Mucosa of rectum (tissue), 2 donors: ENCODE measurements around the gene EPB41L4A.

ENCODE experiments used
- H3K27ac ChIP-seq, 2 donors: one replicate each; pipeline ENCODE4 v1.7.0; 2013; ENCODE audit warnings: inconsistent platforms in 2 of 2, low read depth in 2 of 2, low read length in 2 of 2
- H3K27me3 ChIP-seq, 2 donors: one replicate each; pipeline ENCODE4 v1.7.0; 2013; ENCODE audit warnings: low read length in 2 of 2; ENCODE audit not compliant: control insufficient read depth in 2 of 2, insufficient read depth in 2 of 2
- H3K36me3 ChIP-seq, 2 donors: one replicate each; pipeline ENCODE4 v1.7.0; 2013; ENCODE audit warnings: low read length in 2 of 2; ENCODE audit not compliant: control insufficient read depth in 2 of 2, insufficient read depth in 2 of 2
- H3K4me1 ChIP-seq, 2 donors: one replicate each; pipeline ENCODE4 v1.7.0; 2013; ENCODE audit warnings: low read length in 2 of 2, mild to moderate bottlenecking in 1 of 2; ENCODE audit not compliant: control insufficient read depth in 2 of 2, insufficient read depth in 2 of 2
- H3K4me3 ChIP-seq, 2 donors: one replicate each; pipeline ENCODE4 v1.7.0; 2013; ENCODE audit warnings: low read length in 2 of 2
- H3K9ac ChIP-seq, 2 donors: one replicate each; pipeline ENCODE4 v1.7.0; 2013; ENCODE audit warnings: low read length in 2 of 2, low read depth in 1 of 2, mild to moderate bottlenecking in 1 of 2
- H3K9me3 ChIP-seq, 2 donors: one replicate each; pipeline ENCODE4 v1.7.0; 2013; ENCODE audit warnings: low read length in 2 of 2; ENCODE audit not compliant: control insufficient read depth in 2 of 2
- donor health status: healthy.
- donor health status: Normal muscosa, but diverticular disease.

EPB41L4A gene

DNA sequence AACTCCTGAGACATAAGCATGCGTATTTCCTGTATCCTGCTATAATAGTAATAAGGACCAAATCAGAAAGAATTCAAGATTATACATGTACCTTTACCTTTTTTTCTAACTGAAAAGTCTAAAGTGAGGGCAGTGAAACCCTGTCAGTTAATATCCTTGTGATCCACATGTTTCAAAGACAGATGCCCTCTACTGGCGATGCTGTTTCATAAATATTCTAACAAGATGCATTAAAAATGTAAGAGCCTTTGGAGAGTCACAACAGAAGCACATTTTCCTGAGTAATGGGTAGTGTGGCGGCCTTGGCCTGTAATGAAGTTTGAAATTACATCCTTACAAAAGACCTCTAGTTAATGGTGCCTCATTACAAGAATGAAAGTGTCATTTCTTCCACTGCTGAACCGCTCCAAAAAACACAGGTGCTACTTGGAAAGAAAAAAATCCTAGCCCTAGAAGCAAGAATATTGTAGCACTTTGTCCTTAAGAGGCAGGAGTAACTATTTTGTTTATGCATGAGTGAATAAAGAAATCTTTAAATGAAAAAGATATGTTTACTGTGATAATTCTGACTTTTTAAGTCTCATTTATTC lies 232.6 kb downstream of the EPB41L4A start:
- H3K9me3 ChIP-seq: no peaks in the 10 kb centered on the region

DNA sequence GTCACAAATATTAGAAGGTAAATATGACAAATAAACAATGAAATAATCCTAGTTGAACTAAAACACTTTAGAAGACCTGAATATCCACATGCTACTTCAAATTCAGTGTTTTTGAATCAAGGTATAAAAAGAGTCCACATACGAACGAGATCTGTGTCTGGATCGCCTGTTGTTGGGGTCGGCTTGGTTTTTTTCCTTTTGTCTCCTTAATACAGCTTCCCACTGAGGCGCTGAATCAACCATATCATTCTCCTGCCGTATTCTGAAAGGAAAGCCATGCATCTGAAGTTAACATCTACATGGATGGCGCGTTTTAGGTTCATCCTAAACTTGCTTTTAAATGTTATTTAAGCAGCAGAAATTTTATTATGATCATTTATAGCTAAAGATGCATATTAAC lies 235.2 kb downstream of the EPB41L4A start:
- H3K27ac ChIP-seq: no peak overlapping the region
- no peaks in the 10 kb centered on the region for H3K9me3 ChIP-seq
- no peak overlapping the region for H3K9ac ChIP-seq
- H3K4me1 ChIP-seq: no peaks in the 10 kb centered on the region
- no peaks in the 10 kb centered on the region for H3K36me3 ChIP-seq
- H3K4me3 ChIP-seq: no peak overlapping the region
- H3K27me3 ChIP-seq: peaks cover 0 to 3% of the 10 kb centered on the region in 2 donors

More for the DNA sequence above, 232.6 kb downstream of the EPB41L4A start:
- H3K4me3 ChIP-seq: no peak overlapping the region
- H3K36me3 ChIP-seq: no peaks in the 10 kb centered on the region
- H3K9ac ChIP-seq: no peak overlapping the region
- no peak overlapping the region for H3K27ac ChIP-seq
- peaks cover 0 to 3% of the 10 kb centered on the region in 2 donors for H3K27me3 ChIP-seq
- no peaks in the 10 kb centered on the region for H3K4me1 ChIP-seq

DNA sequence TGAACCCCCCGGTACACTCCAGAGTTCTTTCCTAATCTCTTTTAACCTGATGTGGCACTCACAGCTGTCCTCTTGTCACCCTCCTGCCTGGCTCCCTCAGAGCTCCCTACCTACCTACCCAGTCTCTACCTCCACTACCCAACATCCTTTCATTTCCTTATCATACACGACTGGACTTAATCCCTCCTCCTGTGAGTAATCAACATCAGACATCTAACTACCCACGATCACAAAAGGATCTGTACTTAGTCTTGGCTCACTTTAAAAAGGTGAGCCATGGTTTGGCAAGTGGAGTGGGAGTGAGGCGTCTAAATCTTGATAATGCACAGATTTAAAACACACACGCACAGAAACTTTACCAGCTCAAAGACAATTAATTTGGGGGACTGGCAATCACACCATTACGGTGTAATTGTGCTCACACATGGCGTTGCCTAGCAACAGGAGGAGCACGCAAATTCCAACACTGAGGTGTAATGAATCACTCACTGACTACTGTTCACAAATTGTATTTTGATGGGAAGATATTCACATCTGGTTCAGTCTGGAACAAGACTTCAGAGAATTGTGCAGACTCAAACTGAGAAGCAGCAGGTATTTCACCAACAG lies 235.9 kb downstream of the EPB41L4A start:
- Histone ChIP-seq H3K36me3 (no peaks in the 10 kb centered on the region), H3K9me3 (no peaks in the 10 kb centered on the region), H3K4me1 (no peaks in the 10 kb centered on the region), H3K9ac (no peak overlapping the region), H3K27ac (no peak overlapping the region), H3K27me3 (peaks cover 0 to 3% of the 10 kb centered on the region in 2 donors), H3K4me3 (no peak overlapping the region)

DNA sequence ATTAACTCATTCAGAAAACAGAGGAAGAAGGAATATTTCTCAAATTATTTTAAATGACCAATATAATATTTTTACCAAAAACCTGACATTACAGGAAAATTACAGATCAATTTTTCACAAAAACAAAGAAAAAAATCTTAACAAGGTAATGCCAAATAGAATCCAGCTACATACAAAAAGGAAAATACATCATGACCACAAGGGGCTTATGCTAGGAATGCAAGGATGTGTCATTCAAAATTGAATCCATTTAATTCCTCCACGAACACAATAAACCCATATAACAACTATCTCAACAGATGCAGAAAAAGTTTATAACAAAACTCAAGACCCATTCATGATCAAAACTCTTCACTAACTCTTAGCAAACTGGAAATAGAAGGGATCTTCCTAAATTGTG lies 239.8 kb downstream of the EPB41L4A start:
- no peaks in the 10 kb centered on the region for H3K27me3 ChIP-seq
- no peak overlapping the region for H3K27ac ChIP-seq
- H3K4me3 ChIP-seq: no peak overlapping the region
- H3K9me3 ChIP-seq: no peaks in the 10 kb centered on the region
- H3K4me1 ChIP-seq: peaks cover 0 to 4% of the 10 kb centered on the region in 2 donors
- no peaks in the 10 kb centered on the region for H3K36me3 ChIP-seq
- H3K9ac ChIP-seq: no peak overlapping the region

DNA sequence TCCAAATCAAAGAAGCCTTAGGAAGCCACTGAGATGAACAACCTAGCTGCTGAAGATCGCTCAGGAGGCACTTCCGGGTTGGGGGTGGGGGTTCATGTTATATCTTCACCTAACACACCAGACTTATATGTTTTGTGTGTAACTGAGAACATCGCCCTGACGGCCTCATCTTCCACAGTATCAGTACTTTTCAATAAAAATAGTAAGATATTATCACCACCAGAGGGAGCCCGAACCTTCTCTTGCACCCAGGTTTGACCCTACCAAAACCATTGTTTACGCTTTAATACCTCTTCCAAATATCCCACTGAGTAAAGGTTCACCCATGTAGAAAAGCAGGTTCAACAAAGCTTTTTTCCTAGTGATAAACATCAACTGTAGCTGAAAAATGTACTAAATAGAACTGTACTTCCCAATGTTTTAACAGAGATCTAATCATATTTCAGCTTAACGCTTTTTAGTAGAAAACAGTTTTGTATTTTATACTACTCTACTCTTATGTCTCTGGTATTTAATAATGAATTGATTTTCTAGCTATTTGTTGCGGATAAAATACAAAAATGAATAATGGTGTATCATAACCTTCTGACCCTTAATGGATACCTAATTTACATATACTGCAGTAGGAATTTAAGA lies 244.0 kb downstream of the EPB41L4A start:
- no peak overlapping the region for H3K4me3 ChIP-seq

DNA sequence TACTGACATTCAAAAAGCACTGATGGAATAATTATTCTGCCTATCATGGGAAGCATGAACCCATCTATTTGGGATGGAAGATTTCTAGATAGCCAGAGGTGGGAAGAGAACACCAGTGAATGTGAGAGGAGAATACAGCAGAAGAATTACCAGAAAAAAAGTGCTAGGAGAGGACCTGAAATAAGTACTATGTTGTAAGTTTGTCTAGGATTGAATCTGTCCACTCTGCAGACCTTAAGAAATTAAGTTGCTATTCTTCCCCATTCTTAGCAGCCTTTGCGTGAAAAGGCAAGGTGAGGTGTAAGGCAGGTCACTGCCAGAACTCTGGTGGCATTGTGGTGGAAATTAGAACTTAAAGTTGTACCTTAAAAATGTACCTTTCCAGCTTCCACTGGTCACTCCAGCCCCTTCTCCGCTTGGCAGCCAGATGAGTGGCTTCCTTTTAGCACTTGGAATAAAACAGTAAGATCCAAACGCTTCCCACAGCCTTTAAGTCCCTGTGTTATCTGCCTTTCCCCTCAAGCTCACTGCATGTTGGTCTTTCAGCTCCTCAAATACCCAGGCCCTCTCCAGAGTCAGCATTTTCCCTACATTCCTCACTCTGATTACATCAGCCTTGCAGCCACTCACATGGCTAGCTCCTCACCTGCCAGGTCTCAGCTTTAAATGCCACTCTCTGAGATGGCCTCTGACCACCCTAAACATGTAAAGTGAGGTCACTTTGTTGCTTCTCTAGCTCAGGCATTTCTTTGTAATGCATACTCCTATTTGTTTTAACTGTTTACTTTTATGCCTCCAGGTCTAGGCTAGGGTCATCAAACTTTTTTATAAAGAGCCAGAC lies 253.0 kb downstream of the EPB41L4A start:
- no peak overlapping the region for H3K27ac ChIP-seq
- H3K4me1 ChIP-seq: peaks cover 5 to 7% of the 10 kb centered on the region in 2 donors
- peak overlapping the region in 1 of 2 donors; percentile 1 for H3K9ac ChIP-seq
- H3K4me3 ChIP-seq: no peak overlapping the region
- peaks cover 51 to 57% of the 10 kb centered on the region in 2 donors for H3K36me3 ChIP-seq
- no peaks in the 10 kb centered on the region for H3K27me3 ChIP-seq
- no peaks in the 10 kb centered on the region for H3K9me3 ChIP-seq

More for the DNA sequence above, 244.0 kb downstream of the EPB41L4A start:
- Histone ChIP-seq H3K4me1 (peaks cover 0 to 4% of the 10 kb centered on the region in 2 donors), H3K9me3 (no peaks in the 10 kb centered on the region), H3K27me3 (no peaks in the 10 kb centered on the region), H3K36me3 (no peaks in the 10 kb centered on the region), H3K9ac (no peak overlapping the region), H3K27ac (no peak overlapping the region)

DNA sequence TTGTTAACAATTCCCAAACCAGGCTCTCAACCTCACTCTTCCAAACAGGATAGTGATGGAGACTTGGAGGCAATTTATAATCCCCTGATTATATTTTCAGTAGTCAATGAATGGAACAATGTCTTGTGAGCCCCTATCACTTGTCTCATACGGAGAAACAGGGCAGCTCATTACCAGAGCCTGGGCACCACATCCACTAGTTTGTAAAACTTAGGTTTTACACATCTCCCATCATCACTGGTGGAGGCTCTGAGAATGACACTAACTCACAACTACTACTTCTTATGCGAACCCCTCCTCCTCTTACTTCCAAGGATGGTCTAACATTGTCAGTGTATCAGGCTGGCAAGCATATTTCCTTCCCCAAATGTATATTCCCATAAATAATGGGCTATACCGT lies 253.7 kb downstream of the EPB41L4A start:
- peaks cover 51 to 57% of the 10 kb centered on the region in 2 donors for H3K36me3 ChIP-seq
- H3K4me1 ChIP-seq: peaks cover 5 to 8% of the 10 kb centered on the region in 2 donors
- no peaks in the 10 kb centered on the region for H3K9me3 ChIP-seq

DNA sequence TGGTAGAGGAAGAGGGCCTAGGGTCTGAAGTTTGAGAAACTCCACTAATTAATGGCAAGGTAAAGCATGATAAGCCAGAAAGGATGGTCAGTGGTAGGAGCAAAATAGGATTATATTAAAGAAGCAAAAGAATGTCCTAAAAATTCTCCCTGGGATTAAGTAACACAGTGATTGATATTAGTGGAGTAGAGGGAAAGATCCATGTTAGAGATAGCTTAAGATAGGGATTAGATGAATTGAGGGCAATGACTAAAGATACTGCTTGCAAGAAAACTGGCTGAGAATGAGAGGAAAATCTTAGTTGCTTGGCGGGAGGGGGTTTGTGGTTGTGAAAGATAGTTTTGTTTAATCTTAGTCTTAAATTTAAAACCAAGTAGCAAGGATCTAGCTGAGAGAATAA lies 255.6 kb downstream of the EPB41L4A start:
- Histone ChIP-seq H3K36me3 (peaks cover 44 to 52% of the 10 kb centered on the region in 2 donors), H3K9me3 (no peaks in the 10 kb centered on the region), H3K27me3 (no peaks in the 10 kb centered on the region), H3K27ac (no peak overlapping the region), H3K9ac (no peak overlapping the region), H3K4me1 (peaks cover 5 to 11% of the 10 kb centered on the region in 2 donors), H3K4me3 (no peak overlapping the region)

More for the DNA sequence above, 253.7 kb downstream of the EPB41L4A start:
- Histone ChIP-seq H3K27ac (no peak overlapping the region), H3K27me3 (no peaks in the 10 kb centered on the region), H3K4me3 (no peak overlapping the region), H3K9ac (no peak overlapping the region)

DNA sequence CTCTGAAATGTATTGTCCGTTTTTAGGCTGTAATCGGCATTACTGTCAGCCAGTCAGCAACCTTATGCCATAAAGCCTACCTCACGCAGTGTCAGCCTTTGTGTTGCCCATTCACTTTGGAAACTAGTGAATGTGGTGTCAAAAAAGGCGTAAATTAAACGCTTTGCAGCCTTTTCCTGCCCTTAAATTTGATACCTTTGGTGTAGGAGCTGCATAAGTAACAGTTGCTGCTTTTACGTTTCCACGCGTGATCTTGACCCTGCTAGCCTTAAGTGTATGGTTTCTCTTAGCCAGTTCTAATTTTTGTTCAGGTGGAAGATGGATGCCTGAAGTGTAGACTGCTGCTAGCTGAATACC lies 257.7 kb downstream of the EPB41L4A start:
- Histone ChIP-seq H3K9ac (peak overlapping the region; percentile 89 to 93), H3K27me3 (no peaks in the 10 kb centered on the region), H3K4me3 (peak overlapping the region; percentile 94 to 100), H3K36me3 (peaks cover 33 to 36% of the 10 kb centered on the region in 2 donors), H3K4me1 (peaks cover 5 to 11% of the 10 kb centered on the region in 2 donors), H3K9me3 (no peaks in the 10 kb centered on the region), H3K27ac (peak overlapping the region; percentile 76 to 81)
